Liver (tissue), 9 donors: Measurements from ENCODE around the gene MBLAC1. TPM values are rescaled to one million over a fixed set of nuclear protein-coding genes. Genes with fewer than 3 reads are reported as not detected.

Source experiments
- DNase-seq: peaks from one replicate; pipeline ENCODE4 v3.0.0-alpha.2; 2017; ENCODE audit warnings: low spot score
- H3K27ac ChIP-seq, 2 donors: one replicate each; pipeline ENCODE4 v1.7.0; 2013; ENCODE audit warnings: inconsistent platforms in 2 of 2, low read length in 2 of 2, control low read depth in 1 of 2, low read depth in 1 of 2, mild to moderate bottlenecking in 1 of 2
- H3K27me3 ChIP-seq, 4 donors: one replicate each; pipeline versions ENCODE4 v1.6.1 to v1.7.0; 2013; ENCODE audit warnings: low read length in 3 of 4, inconsistent platforms in 1 of 4, mild to moderate bottlenecking in 1 of 4, moderate library complexity in 1 of 4; ENCODE audit not compliant: control insufficient read depth in 4 of 4, insufficient read depth in 4 of 4
- H3K36me3 ChIP-seq, 4 donors: one replicate each; pipeline versions ENCODE4 v1.6.1 to v1.7.0; 2013; ENCODE audit warnings: low read length in 3 of 4, mild to moderate bottlenecking in 3 of 4, low read depth in 1 of 4, moderate library complexity in 1 of 4; ENCODE audit not compliant: control insufficient read depth in 4 of 4, insufficient read depth in 3 of 4
- H3K4me1 ChIP-seq, 4 donors: one replicate each; pipeline versions ENCODE4 v1.6.1 to v1.7.0; 2013; ENCODE audit warnings: low read length in 3 of 4, mild to moderate bottlenecking in 3 of 4, moderate library complexity in 1 of 4; ENCODE audit not compliant: control insufficient read depth in 4 of 4, insufficient read depth in 4 of 4
- H3K4me3 ChIP-seq, 3 donors: one replicate each; pipeline versions ENCODE4 v1.6.1 to v1.7.0; 2013; ENCODE audit warnings: low read length in 3 of 3, control low read depth in 1 of 3, low read depth in 1 of 3, mild to moderate bottlenecking in 1 of 3
- H3K9ac ChIP-seq, 2 donors: one replicate each; pipeline ENCODE4 v1.7.0; 2013; ENCODE audit warnings: low read length in 2 of 2, mild to moderate bottlenecking in 2 of 2, moderate library complexity in 2 of 2, control low read depth in 1 of 2, low read depth in 1 of 2
- H3K9me3 ChIP-seq, 4 donors: one replicate each; pipeline versions ENCODE4 v1.6.1 to v1.7.0; 2013; ENCODE audit warnings: low read length in 3 of 4; ENCODE audit not compliant: control insufficient read depth in 4 of 4
- EGR1 ChIP-seq, 2 donors: IDR thresholded peaks; 2 replicates each; pipeline ENCODE4 v1.6.1; 2016 to 2018; ENCODE audit warnings: antibody characterized with exemption in 2 of 2, low read depth in 2 of 2
- FOXA1 ChIP-seq: IDR thresholded peaks from 2 replicates; pipeline ENCODE4 v1.6.1; 2016; ENCODE audit warnings: antibody characterized with exemption
- FOXA2 ChIP-seq: IDR thresholded peaks from 2 replicates; pipeline ENCODE4 v1.6.1; 2016; ENCODE audit warnings: antibody characterized with exemption
- GABPA ChIP-seq, 2 donors: IDR thresholded peaks in 1 of 2; conservative IDR thresholded peaks in 1 of 2; 2 replicates each; pipeline ENCODE4 v1.6.1; 2016; ENCODE audit warnings: antibody characterized with exemption in 2 of 2, mild to moderate bottlenecking in 1 of 2, moderate library complexity in 1 of 2
- HNF4A ChIP-seq, 2 donors: conservative IDR thresholded peaks; 2 replicates each; pipeline ENCODE4 v1.6.1; 2016; ENCODE audit warnings: antibody characterized with exemption in 2 of 2, mild to moderate bottlenecking in 2 of 2
- HNF4G ChIP-seq: IDR thresholded peaks from 2 replicates; pipeline ENCODE4 v1.6.1; 2016; ENCODE audit warnings: antibody characterized with exemption
- JUND ChIP-seq, 2 donors: IDR thresholded peaks; 2 replicates each; pipeline ENCODE4 v1.6.1; 2016; ENCODE audit warnings: antibody characterized with exemption in 2 of 2
- NR2F2 ChIP-seq: IDR thresholded peaks from 2 replicates; pipeline ENCODE4 v1.6.1; 2016; ENCODE audit warnings: antibody characterized with exemption
- RAD21 ChIP-seq, 2 donors: IDR thresholded peaks; 2 replicates each; pipeline ENCODE4 v1.6.1; 2016; ENCODE audit warnings: antibody characterized with exemption in 2 of 2, mild to moderate bottlenecking in 2 of 2
- RXRA ChIP-seq, 2 donors: IDR thresholded peaks; 2 replicates each; pipeline ENCODE4 v1.6.1; 2017 to 2018; ENCODE audit warnings: antibody characterized with exemption in 2 of 2, mild to moderate bottlenecking in 1 of 2
- SP1 ChIP-seq: IDR thresholded peaks from 2 replicates; pipeline ENCODE4 v1.6.1; 2018; ENCODE audit warnings: antibody characterized with exemption, mild to moderate bottlenecking
- TAF1 ChIP-seq: conservative IDR thresholded peaks from 2 replicates; pipeline ENCODE4 v1.6.1; 2016; ENCODE audit warnings: antibody characterized with exemption, mild to moderate bottlenecking
- YY1 ChIP-seq: IDR thresholded peaks from 2 replicates; pipeline ENCODE4 v1.6.1; 2016; ENCODE audit warnings: antibody characterized with exemption, mild to moderate bottlenecking
- WGBS: extraction: QIAGEN DNeasy Blood & Tissue Kit; methylation state at CpG from one replicate; pipeline ENCODE4 v1.1.7; 2013; 5-methylcytosine and 5-hydroxymethylcytosine counted together
- polyA plus RNA-seq, 2 donors: library from polyadenylated mRNA; stranded (reverse) in 1 of 2; unstranded in 1 of 2; fragments of 200-250 nt in 1 of 2; fragments of >200 nt in 1 of 2; fragmentation: Nextera tagmentation in 1 of 2; extraction: Ambion mirVana in 1 of 2; gene quantifications; one replicate each; pipeline versions ENCODE4 v1.2.1 to v1.2.3, GENCODE V29; 2013 to 2015
- total RNA-seq, 2 donors: library from RNA; depleted of rRNA; stranded (reverse); fragments of >200 nt; gene quantifications; one replicate each; pipeline ENCODE4 v1.2.3, GENCODE V29; 2014
- TF ChIP-seq, protein P1 (sequence below): fragments of 150-350 bp; IDR thresholded peaks from 2 replicates; pipeline ENCODE4 v1.5.1; 2017; ENCODE audit warnings: improper control_type of control experiment, low read depth, low read length; ENCODE audit not compliant: missing input control
- TF ChIP-seq, protein P2 (sequence below): IDR thresholded peaks from 2 replicates; pipeline ENCODE4 v1.6.1; 2016; ENCODE audit warnings: antibody characterized with exemption, mild to moderate bottlenecking
- TF ChIP-seq, protein P3 (sequence below): IDR thresholded peaks from 2 replicates; pipeline ENCODE4 v1.6.1; 2016; ENCODE audit warnings: antibody characterized with exemption
- TF ChIP-seq, protein P4 (sequence below): IDR thresholded peaks from 2 replicates; pipeline ENCODE4 v1.6.1; 2016; ENCODE audit warnings: antibody characterized with exemption
- donor health status: healthy.
- donor health status: healthy.
- donor health status: healthy.
- donor health status: healthy.
- donor health status: healthy.

The MBLAC1 gene
- total and polyA plus RNA-seq, 4 donors = 1.0 to 1.4 (median 1.3) TPM

DNA sequence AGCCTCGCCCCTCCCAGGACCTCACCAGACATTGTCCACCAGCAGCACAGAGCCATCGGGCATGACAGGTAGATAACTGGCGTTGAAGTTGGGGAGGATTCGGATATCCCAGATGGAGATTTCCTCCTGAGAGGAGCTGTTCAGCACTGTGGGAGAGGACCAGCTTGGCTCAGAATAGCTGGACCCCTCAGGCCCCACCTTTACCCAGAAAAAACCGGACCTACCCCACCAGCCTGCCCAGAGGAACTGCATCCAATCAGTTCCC lies 30.2 kb downstream of the MBLAC1 start:
- DNase-seq = no peak
- Histone ChIP-seq H3K4me1 (peaks cover 3 to 17% (median 10%) of the 10 kb centered on the region in 4 donors), H3K27me3 (no peaks in the 10 kb centered on the region), H3K36me3 (peaks cover 2 to 30% (median 11%) of the 10 kb centered on the region in 4 donors), H3K9me3 (no peaks in the 10 kb centered on the region), H3K4me3 (no peak overlapping the region), H3K9ac (peak overlapping the region in 1 of 2 donors; percentile 35), H3K27ac (peak overlapping the region; percentile 79 to 92)
- 82% methylated on average over 5 of the region's 5 CpGs for WGBS
- TF ChIP-seq, protein P1, sequence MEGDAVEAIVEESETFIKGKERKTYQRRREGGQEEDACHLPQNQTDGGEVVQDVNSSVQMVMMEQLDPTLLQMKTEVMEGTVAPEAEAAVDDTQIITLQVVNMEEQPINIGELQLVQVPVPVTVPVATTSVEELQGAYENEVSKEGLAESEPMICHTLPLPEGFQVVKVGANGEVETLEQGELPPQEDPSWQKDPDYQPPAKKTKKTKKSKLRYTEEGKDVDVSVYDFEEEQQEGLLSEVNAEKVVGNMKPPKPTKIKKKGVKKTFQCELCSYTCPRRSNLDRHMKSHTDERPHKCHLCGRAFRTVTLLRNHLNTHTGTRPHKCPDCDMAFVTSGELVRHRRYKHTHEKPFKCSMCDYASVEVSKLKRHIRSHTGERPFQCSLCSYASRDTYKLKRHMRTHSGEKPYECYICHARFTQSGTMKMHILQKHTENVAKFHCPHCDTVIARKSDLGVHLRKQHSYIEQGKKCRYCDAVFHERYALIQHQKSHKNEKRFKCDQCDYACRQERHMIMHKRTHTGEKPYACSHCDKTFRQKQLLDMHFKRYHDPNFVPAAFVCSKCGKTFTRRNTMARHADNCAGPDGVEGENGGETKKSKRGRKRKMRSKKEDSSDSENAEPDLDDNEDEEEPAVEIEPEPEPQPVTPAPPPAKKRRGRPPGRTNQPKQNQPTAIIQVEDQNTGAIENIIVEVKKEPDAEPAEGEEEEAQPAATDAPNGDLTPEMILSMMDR = no peak
- no peak for TF ChIP-seq TAF1
- TF ChIP-seq, protein P2, sequence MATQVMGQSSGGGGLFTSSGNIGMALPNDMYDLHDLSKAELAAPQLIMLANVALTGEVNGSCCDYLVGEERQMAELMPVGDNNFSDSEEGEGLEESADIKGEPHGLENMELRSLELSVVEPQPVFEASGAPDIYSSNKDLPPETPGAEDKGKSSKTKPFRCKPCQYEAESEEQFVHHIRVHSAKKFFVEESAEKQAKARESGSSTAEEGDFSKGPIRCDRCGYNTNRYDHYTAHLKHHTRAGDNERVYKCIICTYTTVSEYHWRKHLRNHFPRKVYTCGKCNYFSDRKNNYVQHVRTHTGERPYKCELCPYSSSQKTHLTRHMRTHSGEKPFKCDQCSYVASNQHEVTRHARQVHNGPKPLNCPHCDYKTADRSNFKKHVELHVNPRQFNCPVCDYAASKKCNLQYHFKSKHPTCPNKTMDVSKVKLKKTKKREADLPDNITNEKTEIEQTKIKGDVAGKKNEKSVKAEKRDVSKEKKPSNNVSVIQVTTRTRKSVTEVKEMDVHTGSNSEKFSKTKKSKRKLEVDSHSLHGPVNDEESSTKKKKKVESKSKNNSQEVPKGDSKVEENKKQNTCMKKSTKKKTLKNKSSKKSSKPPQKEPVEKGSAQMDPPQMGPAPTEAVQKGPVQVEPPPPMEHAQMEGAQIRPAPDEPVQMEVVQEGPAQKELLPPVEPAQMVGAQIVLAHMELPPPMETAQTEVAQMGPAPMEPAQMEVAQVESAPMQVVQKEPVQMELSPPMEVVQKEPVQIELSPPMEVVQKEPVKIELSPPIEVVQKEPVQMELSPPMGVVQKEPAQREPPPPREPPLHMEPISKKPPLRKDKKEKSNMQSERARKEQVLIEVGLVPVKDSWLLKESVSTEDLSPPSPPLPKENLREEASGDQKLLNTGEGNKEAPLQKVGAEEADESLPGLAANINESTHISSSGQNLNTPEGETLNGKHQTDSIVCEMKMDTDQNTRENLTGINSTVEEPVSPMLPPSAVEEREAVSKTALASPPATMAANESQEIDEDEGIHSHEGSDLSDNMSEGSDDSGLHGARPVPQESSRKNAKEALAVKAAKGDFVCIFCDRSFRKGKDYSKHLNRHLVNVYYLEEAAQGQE = no peak
- no peak for TF ChIP-seq FOXA2
- TF ChIP-seq EGR1 (IDR thresholded peaks at IDR 0.05; ENCODE audit: low read depth in 2 of 2) = no peak
- no peak for TF ChIP-seq FOXA1

DNA sequence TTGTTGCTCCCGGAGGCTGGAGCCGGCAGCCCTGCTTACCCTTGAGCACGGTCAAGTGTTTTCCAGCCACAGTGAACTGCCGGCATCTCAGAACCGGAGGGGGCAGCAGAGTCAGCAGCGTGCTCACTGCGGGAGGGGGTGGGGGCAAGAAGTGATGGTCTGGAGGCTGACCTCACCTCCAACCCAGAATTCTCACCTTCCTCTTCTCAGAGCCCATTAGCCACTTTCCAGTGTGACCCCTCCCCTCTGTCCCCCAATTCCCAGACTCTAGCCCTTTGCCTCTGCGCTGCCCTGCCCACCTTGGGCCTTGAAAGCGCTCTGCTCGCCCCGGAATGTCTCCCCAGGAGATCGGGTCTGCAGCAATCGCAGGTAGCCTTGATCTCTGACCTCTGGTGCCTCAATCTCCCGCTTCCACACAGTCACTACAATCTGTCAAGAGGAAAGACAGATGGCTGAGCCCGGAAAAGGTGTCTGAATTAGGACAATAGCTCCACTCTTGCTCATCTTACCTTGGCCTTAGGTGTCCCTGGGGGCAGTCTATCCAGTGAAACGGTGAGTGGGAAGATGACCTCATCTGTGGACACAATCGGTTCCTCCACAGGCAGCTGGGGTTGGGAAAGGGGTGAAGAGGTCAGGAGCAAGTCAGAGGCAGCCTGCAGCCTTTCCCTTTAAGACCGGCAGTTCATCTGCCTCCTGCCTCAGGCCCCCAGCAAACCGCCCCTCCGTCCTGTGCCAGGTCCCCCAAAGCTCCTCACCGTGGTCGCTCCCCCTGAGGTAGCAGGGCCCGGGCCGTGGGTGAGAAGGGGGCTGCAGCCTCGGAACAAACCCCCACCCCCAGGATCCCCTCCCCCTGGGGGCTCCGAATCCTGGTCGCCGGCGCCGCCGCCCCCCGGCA lies 30.8 kb downstream of the MBLAC1 start:
- H3K4me1 ChIP-seq = peaks cover 3 to 17% (median 10%) of the 10 kb centered on the region in 4 donors
- peak overlapping the region; percentile 84 to 92 for H3K27ac ChIP-seq
- peak overlapping the region in 1 of 2 donors; percentile 35 for H3K9ac ChIP-seq
- 27% methylated on average over 32 of the region's 32 CpGs for WGBS
- peak; percentile 55 for DNase-seq
- H3K4me3 ChIP-seq = peak overlapping the region; percentile 77 to 95 (median 83)
- no peaks in the 10 kb centered on the region for H3K27me3 ChIP-seq
- H3K9me3 ChIP-seq = no peaks in the 10 kb centered on the region
- peaks cover 2 to 30% (median 11%) of the 10 kb centered on the region in 4 donors for H3K36me3 ChIP-seq
- no peak for TF ChIP-seq EGR1 (IDR thresholded peaks at IDR 0.05; ENCODE audit: low read depth in 2 of 2)
- TF ChIP-seq, protein P1 = no peak
- TF ChIP-seq SP1 = no peak
- TF ChIP-seq NR2F2 = peak; percentile 80
- TF ChIP-seq RAD21 (IDR thresholded peaks at IDR 0.05) = no peak
- TF ChIP-seq TAF1 = no peak
- TF ChIP-seq YY1 = no peak
- TF ChIP-seq, protein P2 = no peak
- TF ChIP-seq GABPA (IDR thresholded peaks at IDR 0.05 in 1 of 2, conservative IDR thresholded peaks at IDR 0.05 in 1 of 2) = no peak
- TF ChIP-seq FOXA2 = peak; percentile 17
- TF ChIP-seq JUND (IDR thresholded peaks at IDR 0.05) = peak; percentile 92 to 93
- no peak for TF ChIP-seq FOXA1
- TF ChIP-seq RXRA (IDR thresholded peaks at IDR 0.05) = peak; percentile 64 to 75
- TF ChIP-seq, protein P3, sequence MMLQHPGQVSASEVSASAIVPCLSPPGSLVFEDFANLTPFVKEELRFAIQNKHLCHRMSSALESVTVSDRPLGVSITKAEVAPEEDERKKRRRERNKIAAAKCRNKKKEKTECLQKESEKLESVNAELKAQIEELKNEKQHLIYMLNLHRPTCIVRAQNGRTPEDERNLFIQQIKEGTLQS = peak; percentile 70
- TF ChIP-seq, protein P4, sequence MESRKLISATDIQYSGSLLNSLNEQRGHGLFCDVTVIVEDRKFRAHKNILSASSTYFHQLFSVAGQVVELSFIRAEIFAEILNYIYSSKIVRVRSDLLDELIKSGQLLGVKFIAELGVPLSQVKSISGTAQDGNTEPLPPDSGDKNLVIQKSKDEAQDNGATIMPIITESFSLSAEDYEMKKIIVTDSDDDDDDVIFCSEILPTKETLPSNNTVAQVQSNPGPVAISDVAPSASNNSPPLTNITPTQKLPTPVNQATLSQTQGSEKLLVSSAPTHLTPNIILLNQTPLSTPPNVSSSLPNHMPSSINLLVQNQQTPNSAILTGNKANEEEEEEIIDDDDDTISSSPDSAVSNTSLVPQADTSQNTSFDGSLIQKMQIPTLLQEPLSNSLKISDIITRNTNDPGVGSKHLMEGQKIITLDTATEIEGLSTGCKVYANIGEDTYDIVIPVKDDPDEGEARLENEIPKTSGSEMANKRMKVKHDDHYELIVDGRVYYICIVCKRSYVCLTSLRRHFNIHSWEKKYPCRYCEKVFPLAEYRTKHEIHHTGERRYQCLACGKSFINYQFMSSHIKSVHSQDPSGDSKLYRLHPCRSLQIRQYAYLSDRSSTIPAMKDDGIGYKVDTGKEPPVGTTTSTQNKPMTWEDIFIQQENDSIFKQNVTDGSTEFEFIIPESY = no peak
- TF ChIP-seq HNF4G = no peak
- TF ChIP-seq HNF4A (conservative IDR thresholded peaks at IDR 0.05) = peak; percentile 23 to 46
